WTC11 (cell line): Measurements from ENCODE around the gene CPAMD8. TPM values are rescaled to one million over a fixed set of nuclear protein-coding genes. Genes with fewer than 3 reads are reported as not detected.

ENCODE experiments used
- ATAC-seq: fragments of 200-7000 bp; cut with Tn5 transposase; 2 replicates; pipeline ENCODE4 v1.10.0; 2021; ENCODE audit warnings: mild to moderate bottlenecking, moderate library complexity
- CTCF ChIA-PET: fragments of 300-600 bp; sonication (Branson Sonifier 250); formaldehyde crosslinking; loops from one replicate; lab custom pipeline; 2021; ENCODE audit warnings: antibody characterized with exemption; lab: Charles Lee
- POLR2A ChIA-PET: fragments of 350-600 bp; sonication (Branson Sonifier 250); formaldehyde crosslinking; loops from one replicate; lab custom pipeline; 2021; ENCODE audit warnings: antibody characterized with exemption; lab: Charles Lee
- DNase-seq: peaks from one replicate; pipeline ENCODE4 v3.0.0; 2021; ENCODE audit warnings: low spot score
- H3K27ac Mint-ChIP-seq: 2 replicates; pipeline ENCODE4 v1.8.0; 2021; ENCODE audit warnings: mixed read lengths
- H3K27me3 Mint-ChIP-seq: 2 replicates; pipeline ENCODE4 v1.8.0; 2021; ENCODE audit warnings: low read depth, mild to moderate bottlenecking, moderate library complexity, mixed read lengths
- H3K36me3 Mint-ChIP-seq: 2 replicates; pipeline ENCODE4 v1.8.0; 2021; ENCODE audit warnings: mixed read lengths
- H3K4me1 Mint-ChIP-seq: 2 replicates; pipeline ENCODE4 v1.8.0; 2022; ENCODE audit warnings: mixed read lengths
- H3K4me3 Mint-ChIP-seq: 2 replicates; pipeline ENCODE4 v1.8.0; 2021; ENCODE audit warnings: mild to moderate bottlenecking, moderate library complexity, mixed read lengths
- H3K9me3 Mint-ChIP-seq: 2 replicates; pipeline ENCODE4 v1.8.0; 2021; ENCODE audit warnings: mixed read lengths
- FOXK1 ChIP-seq: sonication (generic); formaldehyde crosslinking; IDR thresholded peaks from 2 replicates; pipeline ENCODE4 v1.8.0; 2022; ENCODE audit warnings: mild to moderate bottlenecking, moderate library complexity, missing genetic modification reagents
- FOXP1 ChIP-seq: sonication (generic); formaldehyde crosslinking; IDR thresholded peaks from 2 replicates; pipeline ENCODE4 v1.8.0; 2022; ENCODE audit warnings: missing genetic modification reagents, mild to moderate bottlenecking, moderate library complexity, borderline replicate concordance
- IRF2 ChIP-seq: sonication (generic); formaldehyde crosslinking; IDR thresholded peaks from 2 replicates; pipeline ENCODE4 v1.8.0; 2022; ENCODE audit warnings: low read depth, missing genetic modification reagents, borderline replicate concordance
- JUN ChIP-seq: sonication (generic); formaldehyde crosslinking; IDR thresholded peaks from 2 replicates; pipeline ENCODE4 v1.8.0; 2023; ENCODE audit warnings: mild to moderate bottlenecking, missing genetic modification reagents
- NFE2L1 ChIP-seq: sonication (generic); formaldehyde crosslinking; IDR thresholded peaks from 2 replicates; pipeline ENCODE4 v1.8.1; 2023; ENCODE audit warnings: missing genetic modification reagents
- NR1H2 ChIP-seq: sonication (generic); formaldehyde crosslinking; IDR thresholded peaks from 2 replicates; pipeline ENCODE4 v1.9.0; 2021; ENCODE audit warnings: mild to moderate bottlenecking, moderate library complexity, missing genetic modification reagents
- PRRX2 ChIP-seq: fragments of 250-450 bp; sonication (Bioruptor Pico); IDR thresholded peaks from 2 replicates; pipeline ENCODE4 v1.8.0; 2021; ENCODE audit warnings: mild to moderate bottlenecking
- RELA ChIP-seq: sonication (generic); formaldehyde crosslinking; IDR thresholded peaks from 2 replicates; pipeline ENCODE4 v1.8.1; 2022; ENCODE audit warnings: missing genetic modification reagents, mild to moderate bottlenecking, borderline replicate concordance
- TCF7 ChIP-seq: sonication (generic); formaldehyde crosslinking; IDR thresholded peaks from 2 replicates; pipeline ENCODE4 v1.8.0; 2022; ENCODE audit warnings: mild to moderate bottlenecking, low read depth, missing genetic modification reagents, moderate library complexity
- TP53 ChIP-seq: sonication (generic); formaldehyde crosslinking; IDR thresholded peaks from 2 replicates; pipeline ENCODE4 v1.8.1; 2023; ENCODE audit warnings: mild to moderate bottlenecking, missing genetic modification reagents
- ZBTB21 ChIP-seq: sonication (generic); formaldehyde crosslinking; IDR thresholded peaks from 2 replicates; pipeline ENCODE4 v1.8.1; 2023; ENCODE audit warnings: mild to moderate bottlenecking, missing genetic modification reagents, borderline replicate concordance
- ZNF121 ChIP-seq: sonication (generic); formaldehyde crosslinking; IDR thresholded peaks from 2 replicates; pipeline ENCODE4 v1.8.0; 2023; ENCODE audit warnings: missing genetic modification reagents
- ZNF317 ChIP-seq: sonication (generic); formaldehyde crosslinking; IDR thresholded peaks from 2 replicates; pipeline ENCODE4 v1.8.1; 2023; ENCODE audit warnings: low read depth, mild to moderate bottlenecking, moderate library complexity, missing genetic modification reagents, borderline replicate concordance
- total RNA-seq: library from RNA; stranded (reverse); gene quantifications from 3 replicates; pipeline ENCODE4 v1.2.3, GENCODE V29; 2021
- TF ChIP-seq, protein P1 (sequence below): sonication (generic); formaldehyde crosslinking; IDR thresholded peaks from 2 replicates; pipeline ENCODE4 v1.8.0; 2022; ENCODE audit warnings: mild to moderate bottlenecking, missing genetic modification reagents
- TF ChIP-seq, protein P2 (sequence below): sonication (generic); formaldehyde crosslinking; IDR thresholded peaks from 2 replicates; pipeline ENCODE4 v1.8.0; 2022; ENCODE audit warnings: mild to moderate bottlenecking, missing genetic modification reagents
- TF ChIP-seq, protein P3 (sequence below): sonication (generic); formaldehyde crosslinking; conservative IDR thresholded peaks from 2 replicates; pipeline ENCODE4 v1.8.1; 2023; ENCODE audit warnings: mild to moderate bottlenecking, low read depth, missing genetic modification reagents, moderate library complexity
- TF ChIP-seq, protein P4 (sequence below): fragments of 250-450 bp; sonication (Bioruptor Pico); IDR thresholded peaks from 2 replicates; pipeline ENCODE4 v2.1.2; 2022; ENCODE audit warnings: mild to moderate bottlenecking, moderate library complexity
- TF ChIP-seq, protein P5 (sequence below): sonication (generic); formaldehyde crosslinking; IDR thresholded peaks from 2 replicates; pipeline ENCODE4 v1.8.1; 2023; ENCODE audit warnings: mild to moderate bottlenecking, missing genetic modification reagents
- TF ChIP-seq, protein P6 (sequence below): fragments of 250-450 bp; sonication (Bioruptor Pico); conservative IDR thresholded peaks from 2 replicates; pipeline ENCODE4 v1.9.0; 2021; ENCODE audit warnings: mild to moderate bottlenecking
- TF ChIP-seq, protein P7 (sequence below): sonication (generic); formaldehyde crosslinking; IDR thresholded peaks from 2 replicates; pipeline ENCODE4 v1.8.1; 2023; ENCODE audit warnings: mild to moderate bottlenecking, moderate library complexity, missing genetic modification reagents
- TF ChIP-seq, protein P8 (sequence below): sonication (generic); formaldehyde crosslinking; IDR thresholded peaks from 2 replicates; pipeline ENCODE4 v1.8.1; 2022; ENCODE audit warnings: low read depth, mild to moderate bottlenecking, moderate library complexity, missing genetic modification reagents, borderline replicate concordance

Gene CPAMD8
- total RNA-seq, 1 experiment from 2014 or later = 6.9 TPM

DNA sequence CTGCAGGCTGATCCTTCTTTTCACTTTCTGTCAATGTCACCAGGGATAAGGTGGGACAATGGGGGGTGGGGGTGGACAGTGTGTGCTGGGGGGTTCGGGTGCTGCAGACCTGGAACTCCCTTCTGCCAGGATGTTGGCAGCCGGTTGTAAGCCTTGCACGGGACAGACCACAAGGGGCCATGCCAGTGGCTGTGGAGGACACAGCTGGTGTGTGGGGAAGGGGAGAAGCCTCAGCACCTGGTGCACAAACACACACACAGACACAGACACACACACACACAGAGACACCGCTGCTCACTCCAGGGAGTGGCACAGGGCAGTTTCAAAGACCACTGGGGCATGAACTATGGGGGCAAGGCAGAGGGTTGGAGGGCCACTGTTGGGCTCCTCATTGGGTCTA lies 134.2 kb downstream of the CPAMD8 start:
- TF ChIP-seq NR1H2 = no peak
- TF ChIP-seq ZNF121 (CRISPR knock-in tag) = no peak
- no peak for TF ChIP-seq PRRX2 (CRISPR knock-in tag)
- no peak for TF ChIP-seq NFE2L1 (CRISPR knock-in tag)
- no peak for TF ChIP-seq JUN (CRISPR knock-in tag)
- no peak for TF ChIP-seq ZBTB21
- TF ChIP-seq, protein P1, sequence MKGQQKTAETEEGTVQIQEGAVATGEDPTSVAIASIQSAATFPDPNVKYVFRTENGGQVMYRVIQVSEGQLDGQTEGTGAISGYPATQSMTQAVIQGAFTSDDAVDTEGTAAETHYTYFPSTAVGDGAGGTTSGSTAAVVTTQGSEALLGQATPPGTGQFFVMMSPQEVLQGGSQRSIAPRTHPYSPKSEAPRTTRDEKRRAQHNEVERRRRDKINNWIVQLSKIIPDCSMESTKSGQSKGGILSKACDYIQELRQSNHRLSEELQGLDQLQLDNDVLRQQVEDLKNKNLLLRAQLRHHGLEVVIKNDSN (CRISPR knock-in tag) = no peak
- TF ChIP-seq, protein P2, sequence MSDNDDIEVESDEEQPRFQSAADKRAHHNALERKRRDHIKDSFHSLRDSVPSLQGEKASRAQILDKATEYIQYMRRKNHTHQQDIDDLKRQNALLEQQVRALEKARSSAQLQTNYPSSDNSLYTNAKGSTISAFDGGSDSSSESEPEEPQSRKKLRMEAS (CRISPR knock-in tag) = no peak
- TF ChIP-seq, protein P3, sequence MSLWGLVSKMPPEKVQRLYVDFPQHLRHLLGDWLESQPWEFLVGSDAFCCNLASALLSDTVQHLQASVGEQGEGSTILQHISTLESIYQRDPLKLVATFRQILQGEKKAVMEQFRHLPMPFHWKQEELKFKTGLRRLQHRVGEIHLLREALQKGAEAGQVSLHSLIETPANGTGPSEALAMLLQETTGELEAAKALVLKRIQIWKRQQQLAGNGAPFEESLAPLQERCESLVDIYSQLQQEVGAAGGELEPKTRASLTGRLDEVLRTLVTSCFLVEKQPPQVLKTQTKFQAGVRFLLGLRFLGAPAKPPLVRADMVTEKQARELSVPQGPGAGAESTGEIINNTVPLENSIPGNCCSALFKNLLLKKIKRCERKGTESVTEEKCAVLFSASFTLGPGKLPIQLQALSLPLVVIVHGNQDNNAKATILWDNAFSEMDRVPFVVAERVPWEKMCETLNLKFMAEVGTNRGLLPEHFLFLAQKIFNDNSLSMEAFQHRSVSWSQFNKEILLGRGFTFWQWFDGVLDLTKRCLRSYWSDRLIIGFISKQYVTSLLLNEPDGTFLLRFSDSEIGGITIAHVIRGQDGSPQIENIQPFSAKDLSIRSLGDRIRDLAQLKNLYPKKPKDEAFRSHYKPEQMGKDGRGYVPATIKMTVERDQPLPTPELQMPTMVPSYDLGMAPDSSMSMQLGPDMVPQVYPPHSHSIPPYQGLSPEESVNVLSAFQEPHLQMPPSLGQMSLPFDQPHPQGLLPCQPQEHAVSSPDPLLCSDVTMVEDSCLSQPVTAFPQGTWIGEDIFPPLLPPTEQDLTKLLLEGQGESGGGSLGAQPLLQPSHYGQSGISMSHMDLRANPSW (CRISPR knock-in tag) = no peak
- no peak for TF ChIP-seq FOXK1
- TF ChIP-seq, all 79 proteins: peak for 0
- ChIA-PET POLR2A (no interaction called here), CTCF (no interaction called here)
- DNase-seq (no peak), ATAC-seq (no peak)
- no peak overlapping the region for H3K4me3 Mint-ChIP-seq
- peaks cover 4% of the 10 kb centered on the region; the same call in 1 of the 2 replicates for H3K4me1 Mint-ChIP-seq
- peaks cover 9% of the 10 kb centered on the region for H3K27me3 Mint-ChIP-seq
- H3K36me3 Mint-ChIP-seq = no peaks in the 10 kb centered on the region
- no peaks in the 10 kb centered on the region for H3K9me3 Mint-ChIP-seq
- H3K27ac Mint-ChIP-seq = no peak overlapping the region

DNA sequence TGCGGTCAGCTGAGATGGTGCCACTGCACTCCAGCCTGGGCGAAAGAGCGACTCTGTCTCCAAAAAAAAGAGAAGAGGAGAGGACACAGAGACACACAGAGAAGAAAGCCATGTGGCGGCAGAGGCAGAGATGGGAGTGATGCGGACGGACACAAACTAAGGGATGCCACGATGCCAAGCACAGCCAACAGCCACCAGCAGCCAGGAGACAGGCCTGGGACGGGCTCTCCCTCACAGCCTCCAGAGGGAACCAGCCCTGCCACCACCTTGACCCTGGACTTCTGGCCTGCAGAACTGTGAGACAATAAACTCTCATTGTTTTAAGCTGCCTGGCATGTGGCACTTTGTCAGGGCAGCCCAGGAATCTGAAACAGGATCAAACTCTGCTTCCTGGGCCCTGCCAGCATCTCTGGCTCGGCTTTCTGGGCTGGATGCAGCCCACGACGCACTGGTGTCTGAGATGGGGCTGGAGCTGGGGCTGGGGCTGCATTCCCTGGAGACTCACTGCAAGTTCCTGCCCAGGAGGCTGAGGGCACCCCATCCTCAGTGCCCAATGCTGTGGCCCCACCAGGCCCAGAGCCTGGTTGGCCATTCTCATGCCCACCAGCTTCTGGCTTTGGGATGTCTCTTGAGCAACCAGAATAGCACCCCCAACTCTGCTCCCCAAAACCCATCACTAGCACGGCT lies 134.8 kb downstream of the CPAMD8 start:
- ChIA-PET POLR2A (no interaction called here), CTCF (no interaction called here)
- TF ChIP-seq, protein P4, sequence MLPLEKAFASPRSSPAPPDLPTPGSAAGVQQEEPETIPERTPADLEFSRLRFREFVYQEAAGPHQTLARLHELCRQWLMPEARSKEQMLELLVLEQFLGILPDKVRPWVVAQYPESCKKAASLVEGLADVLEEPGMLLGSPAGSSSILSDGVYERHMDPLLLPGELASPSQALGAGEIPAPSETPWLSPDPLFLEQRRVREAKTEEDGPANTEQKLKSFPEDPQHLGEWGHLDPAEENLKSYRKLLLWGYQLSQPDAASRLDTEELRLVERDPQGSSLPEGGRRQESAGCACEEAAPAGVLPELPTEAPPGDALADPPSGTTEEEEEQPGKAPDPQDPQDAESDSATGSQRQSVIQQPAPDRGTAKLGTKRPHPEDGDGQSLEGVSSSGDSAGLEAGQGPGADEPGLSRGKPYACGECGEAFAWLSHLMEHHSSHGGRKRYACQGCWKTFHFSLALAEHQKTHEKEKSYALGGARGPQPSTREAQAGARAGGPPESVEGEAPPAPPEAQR = no peak
- TF ChIP-seq TP53 (CRISPR knock-in tag) = no peak
- TF ChIP-seq, protein P5, sequence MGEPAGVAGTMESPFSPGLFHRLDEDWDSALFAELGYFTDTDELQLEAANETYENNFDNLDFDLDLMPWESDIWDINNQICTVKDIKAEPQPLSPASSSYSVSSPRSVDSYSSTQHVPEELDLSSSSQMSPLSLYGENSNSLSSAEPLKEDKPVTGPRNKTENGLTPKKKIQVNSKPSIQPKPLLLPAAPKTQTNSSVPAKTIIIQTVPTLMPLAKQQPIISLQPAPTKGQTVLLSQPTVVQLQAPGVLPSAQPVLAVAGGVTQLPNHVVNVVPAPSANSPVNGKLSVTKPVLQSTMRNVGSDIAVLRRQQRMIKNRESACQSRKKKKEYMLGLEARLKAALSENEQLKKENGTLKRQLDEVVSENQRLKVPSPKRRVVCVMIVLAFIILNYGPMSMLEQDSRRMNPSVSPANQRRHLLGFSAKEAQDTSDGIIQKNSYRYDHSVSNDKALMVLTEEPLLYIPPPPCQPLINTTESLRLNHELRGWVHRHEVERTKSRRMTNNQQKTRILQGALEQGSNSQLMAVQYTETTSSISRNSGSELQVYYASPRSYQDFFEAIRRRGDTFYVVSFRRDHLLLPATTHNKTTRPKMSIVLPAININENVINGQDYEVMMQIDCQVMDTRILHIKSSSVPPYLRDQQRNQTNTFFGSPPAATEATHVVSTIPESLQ = no peak
- TF ChIP-seq, protein P6, sequence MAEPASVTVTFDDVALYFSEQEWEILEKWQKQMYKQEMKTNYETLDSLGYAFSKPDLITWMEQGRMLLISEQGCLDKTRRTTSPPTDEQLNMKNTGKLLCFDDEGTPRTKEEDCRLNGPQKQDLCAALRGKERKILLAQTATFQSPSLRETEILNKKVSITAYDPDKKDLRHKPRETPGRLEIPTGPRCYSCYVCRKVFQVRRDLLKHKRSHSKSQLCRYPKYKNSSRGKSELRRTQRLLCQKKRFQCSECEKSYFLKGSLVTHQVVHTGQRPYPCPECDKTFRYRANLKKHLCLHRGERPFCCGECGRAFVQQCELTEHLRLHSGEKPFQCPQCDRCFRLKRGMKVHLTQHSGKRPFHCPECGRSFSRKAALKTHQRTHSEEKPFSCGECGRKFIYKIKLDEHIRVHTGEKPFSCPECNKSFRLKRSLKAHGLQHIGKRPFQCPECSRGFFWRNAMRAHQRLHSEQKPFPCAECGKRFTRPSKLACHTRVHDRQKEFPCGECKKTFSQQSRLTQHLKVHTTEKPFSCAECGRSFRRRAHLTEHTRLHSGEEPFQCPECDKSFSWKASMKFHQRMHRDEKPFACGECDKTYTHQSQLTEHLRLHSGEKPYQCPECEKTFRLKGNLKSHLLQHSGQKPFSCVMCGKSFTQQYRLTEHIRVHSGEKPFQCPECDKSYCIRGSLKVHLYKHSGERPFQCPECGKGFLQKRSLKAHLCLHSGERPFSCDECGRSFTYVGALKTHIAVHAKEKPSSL (CRISPR knock-in tag) = no peak
- TF ChIP-seq, protein P7, sequence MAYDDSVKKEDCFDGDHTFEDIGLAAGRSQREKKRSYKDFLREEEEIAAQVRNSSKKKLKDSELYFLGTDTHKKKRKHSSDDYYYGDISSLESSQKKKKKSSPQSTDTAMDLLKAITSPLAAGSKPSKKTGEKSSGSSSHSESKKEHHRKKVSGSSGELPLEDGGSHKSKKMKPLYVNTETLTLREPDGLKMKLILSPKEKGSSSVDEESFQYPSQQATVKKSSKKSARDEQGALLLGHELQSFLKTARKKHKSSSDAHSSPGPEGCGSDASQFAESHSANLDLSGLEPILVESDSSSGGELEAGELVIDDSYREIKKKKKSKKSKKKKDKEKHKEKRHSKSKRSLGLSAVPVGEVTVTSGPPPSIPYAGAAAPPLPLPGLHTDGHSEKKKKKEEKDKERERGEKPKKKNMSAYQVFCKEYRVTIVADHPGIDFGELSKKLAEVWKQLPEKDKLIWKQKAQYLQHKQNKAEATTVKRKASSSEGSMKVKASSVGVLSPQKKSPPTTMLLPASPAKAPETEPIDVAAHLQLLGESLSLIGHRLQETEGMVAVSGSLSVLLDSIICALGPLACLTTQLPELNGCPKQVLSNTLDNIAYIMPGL = no peak
- no peak for TF ChIP-seq RELA
- TF ChIP-seq FOXP1 = no peak
- no peak for TF ChIP-seq TCF7 (CRISPR knock-in tag)
- no peak for TF ChIP-seq ZNF317 (CRISPR knock-in tag)
- TF ChIP-seq, protein P8, sequence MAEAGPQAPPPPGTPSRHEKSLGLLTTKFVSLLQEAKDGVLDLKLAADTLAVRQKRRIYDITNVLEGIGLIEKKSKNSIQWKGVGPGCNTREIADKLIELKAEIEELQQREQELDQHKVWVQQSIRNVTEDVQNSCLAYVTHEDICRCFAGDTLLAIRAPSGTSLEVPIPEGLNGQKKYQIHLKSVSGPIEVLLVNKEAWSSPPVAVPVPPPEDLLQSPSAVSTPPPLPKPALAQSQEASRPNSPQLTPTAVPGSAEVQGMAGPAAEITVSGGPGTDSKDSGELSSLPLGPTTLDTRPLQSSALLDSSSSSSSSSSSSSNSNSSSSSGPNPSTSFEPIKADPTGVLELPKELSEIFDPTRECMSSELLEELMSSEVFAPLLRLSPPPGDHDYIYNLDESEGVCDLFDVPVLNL (CRISPR knock-in tag) = no peak
- no peak for TF ChIP-seq ZBTB21
- no peak for TF ChIP-seq IRF2 (CRISPR knock-in tag)
- TF ChIP-seq, protein P1 (CRISPR knock-in tag) = no peak
- DNase-seq (no peak), ATAC-seq (no peak)
- H3K4me1 Mint-ChIP-seq = peaks cover 4% of the 10 kb centered on the region; the same call in 1 of the 2 replicates
- no peak overlapping the region for H3K4me3 Mint-ChIP-seq
- H3K27ac Mint-ChIP-seq = no peak overlapping the region
- peaks cover 9% of the 10 kb centered on the region for H3K27me3 Mint-ChIP-seq
- H3K36me3 Mint-ChIP-seq = no peaks in the 10 kb centered on the region
- H3K9me3 Mint-ChIP-seq = no peaks in the 10 kb centered on the region
